Neural crest cell (in vitro differentiated cells): ENCODE data around the gene FBXO47. TPM values are rescaled to one million over a fixed set of nuclear protein-coding genes. Genes with fewer than 3 reads are reported as not detected.

Experiments
- DNase-seq: peaks from one replicate; pipeline ENCODE4 v3.0.0; 2021; ENCODE audit warnings: low read depth, mixed read lengths, low spot score
- H3K27ac Mint-ChIP-seq: one replicate; pipeline ENCODE4 v1.8.0; 2021; ENCODE audit warnings: mild to moderate bottlenecking, mixed read lengths; ENCODE audit not compliant: unreplicated experiment
- H3K27me3 Mint-ChIP-seq: 2 replicates; pipeline ENCODE4 v1.8.0; 2021; ENCODE audit warnings: low read depth, mild to moderate bottlenecking, mixed read lengths
- H3K36me3 Mint-ChIP-seq: 2 replicates; pipeline ENCODE4 v1.8.0; 2021; ENCODE audit warnings: low read depth, mild to moderate bottlenecking, mixed read lengths
- H3K4me1 Mint-ChIP-seq: 2 replicates; pipeline ENCODE4 v1.8.0; 2021; ENCODE audit warnings: mixed read lengths
- H3K4me3 Mint-ChIP-seq: one replicate; pipeline ENCODE4 v1.8.0; 2021; ENCODE audit warnings: mild to moderate bottlenecking, mixed read lengths
- H3K9me3 Mint-ChIP-seq: 2 replicates; pipeline ENCODE4 v1.8.0; 2021; ENCODE audit warnings: mixed read lengths
- total RNA-seq: library from RNA; stranded (reverse); gene quantifications from 2 replicates; pipeline ENCODE4 v1.2.1, GENCODE V29; 2021
- TF ChIP-seq, protein P1 (sequence below): fragments of 200-600 bp; sonication (generic); conservative IDR thresholded peaks from 2 replicates; pipeline ENCODE4 v1.5.0; 2021; ENCODE audit warnings: antibody characterized with exemption, mild to moderate bottlenecking

The FBXO47 gene
- total RNA-seq, 1 donor from 2014 or later = not detected

DNA sequence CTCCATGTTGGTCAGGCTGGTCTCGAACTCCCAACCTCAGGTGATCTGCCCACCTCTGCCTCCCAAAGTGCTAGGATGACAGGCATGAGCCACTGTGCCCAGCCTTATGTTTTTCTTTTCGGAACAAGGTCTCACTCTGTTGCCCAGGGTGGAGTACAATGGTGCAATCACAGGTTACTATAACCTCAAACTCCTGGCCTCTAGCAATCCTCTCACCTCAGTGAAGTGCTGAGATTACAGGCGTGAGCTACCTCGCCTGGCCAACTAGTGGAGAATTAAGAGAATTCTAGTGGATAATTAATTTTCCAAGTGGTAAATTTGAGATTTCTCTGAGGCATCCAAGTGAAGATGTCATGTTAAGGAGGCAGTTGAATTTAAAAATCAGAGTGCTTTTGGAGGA lies 2.9 kb upstream of the FBXO47 start:
- H3K9me3 Mint-ChIP-seq = peaks cover 5% of the 10 kb centered on the region
- no peak overlapping the region for H3K27ac Mint-ChIP-seq
- no peak overlapping the region for H3K4me3 Mint-ChIP-seq
- H3K4me1 Mint-ChIP-seq = peaks cover 7% of the 10 kb centered on the region
- TF ChIP-seq, protein P1, sequence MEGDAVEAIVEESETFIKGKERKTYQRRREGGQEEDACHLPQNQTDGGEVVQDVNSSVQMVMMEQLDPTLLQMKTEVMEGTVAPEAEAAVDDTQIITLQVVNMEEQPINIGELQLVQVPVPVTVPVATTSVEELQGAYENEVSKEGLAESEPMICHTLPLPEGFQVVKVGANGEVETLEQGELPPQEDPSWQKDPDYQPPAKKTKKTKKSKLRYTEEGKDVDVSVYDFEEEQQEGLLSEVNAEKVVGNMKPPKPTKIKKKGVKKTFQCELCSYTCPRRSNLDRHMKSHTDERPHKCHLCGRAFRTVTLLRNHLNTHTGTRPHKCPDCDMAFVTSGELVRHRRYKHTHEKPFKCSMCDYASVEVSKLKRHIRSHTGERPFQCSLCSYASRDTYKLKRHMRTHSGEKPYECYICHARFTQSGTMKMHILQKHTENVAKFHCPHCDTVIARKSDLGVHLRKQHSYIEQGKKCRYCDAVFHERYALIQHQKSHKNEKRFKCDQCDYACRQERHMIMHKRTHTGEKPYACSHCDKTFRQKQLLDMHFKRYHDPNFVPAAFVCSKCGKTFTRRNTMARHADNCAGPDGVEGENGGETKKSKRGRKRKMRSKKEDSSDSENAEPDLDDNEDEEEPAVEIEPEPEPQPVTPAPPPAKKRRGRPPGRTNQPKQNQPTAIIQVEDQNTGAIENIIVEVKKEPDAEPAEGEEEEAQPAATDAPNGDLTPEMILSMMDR = no peak
- H3K36me3 Mint-ChIP-seq = peaks cover 2% of the 10 kb centered on the region
- H3K27me3 Mint-ChIP-seq = no peaks in the 10 kb centered on the region
- no peak for DNase-seq

DNA sequence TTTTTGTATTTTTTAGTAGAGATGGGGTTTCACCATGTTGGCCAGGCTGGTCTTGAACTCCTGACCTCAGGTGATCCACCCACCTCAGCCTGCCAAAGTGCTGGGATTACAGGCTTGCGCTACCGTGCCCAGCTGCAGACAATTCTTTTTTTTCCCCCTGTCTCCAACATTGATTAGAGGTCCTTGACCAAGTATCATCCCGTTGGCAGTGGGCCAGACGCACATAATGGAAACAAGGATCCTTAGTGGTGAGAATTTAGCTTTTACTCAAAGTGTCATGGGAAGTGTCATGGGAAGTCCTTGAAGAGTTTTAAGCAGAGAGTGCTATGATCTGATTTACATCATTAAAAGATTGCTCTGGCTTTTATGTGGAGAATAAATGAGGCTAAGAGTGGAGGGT lies 2.1 kb upstream of the FBXO47 start:
- H3K9me3 Mint-ChIP-seq = peaks cover 5% of the 10 kb centered on the region
- no peak for DNase-seq
- peaks cover 7% of the 10 kb centered on the region for H3K4me1 Mint-ChIP-seq
- no peak overlapping the region for H3K4me3 Mint-ChIP-seq
- TF ChIP-seq, protein P1 = no peak
- H3K27ac Mint-ChIP-seq = no peak overlapping the region
- peaks cover 2% of the 10 kb centered on the region for H3K36me3 Mint-ChIP-seq
- H3K27me3 Mint-ChIP-seq = no peaks in the 10 kb centered on the region

DNA sequence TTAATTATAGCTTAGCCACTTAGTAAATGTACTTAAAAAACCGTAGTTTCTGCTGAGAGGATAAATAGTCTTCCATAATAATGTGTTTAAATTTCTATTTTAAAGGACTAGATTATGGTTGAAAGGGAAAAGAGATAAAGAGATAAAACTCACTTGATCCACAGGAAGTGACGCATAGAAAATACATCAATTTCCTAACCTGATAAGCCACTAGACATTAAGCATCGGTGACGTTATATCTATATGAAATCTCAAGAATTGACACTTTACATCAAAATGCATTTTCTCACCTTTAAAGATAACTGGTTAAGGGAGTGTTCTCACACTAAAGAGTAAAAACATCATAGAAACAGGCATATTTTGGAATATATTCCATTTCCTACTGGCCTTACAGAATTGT lies 5.8 kb downstream of the FBXO47 start:
- H3K4me3 Mint-ChIP-seq = no peak overlapping the region
- DNase-seq = no peak
- H3K9me3 Mint-ChIP-seq = no peaks in the 10 kb centered on the region
- no peaks in the 10 kb centered on the region for H3K4me1 Mint-ChIP-seq
- no peaks in the 10 kb centered on the region for H3K36me3 Mint-ChIP-seq
- TF ChIP-seq, protein P1 = no peak
- H3K27ac Mint-ChIP-seq = no peak overlapping the region
- no peaks in the 10 kb centered on the region for H3K27me3 Mint-ChIP-seq

DNA sequence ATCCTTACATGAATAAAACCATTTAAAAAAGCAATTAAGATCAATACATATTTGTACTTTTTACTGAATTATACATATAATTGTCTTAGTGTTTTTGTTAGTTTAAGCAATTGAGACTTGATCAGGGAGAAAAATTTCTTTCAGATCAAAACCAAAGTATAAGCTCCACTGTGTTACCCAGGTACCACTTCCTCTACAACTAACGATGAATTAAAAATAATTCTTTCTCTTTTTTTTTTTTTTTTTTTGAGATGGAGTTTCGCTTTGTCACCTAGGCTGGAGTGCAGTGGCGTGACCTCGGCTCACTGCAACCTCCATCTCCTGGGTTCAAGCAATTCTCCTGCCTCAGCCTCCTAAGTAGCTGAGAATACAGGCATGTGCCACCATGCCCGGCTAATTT lies 6.8 kb downstream of the FBXO47 start:
- Mint-ChIP-seq H3K4me3 (no peak overlapping the region), H3K36me3 (no peaks in the 10 kb centered on the region), H3K9me3 (no peaks in the 10 kb centered on the region), H3K27me3 (no peaks in the 10 kb centered on the region), H3K4me1 (no peaks in the 10 kb centered on the region), H3K27ac (no peak overlapping the region)
- DNase-seq = no peak
- TF ChIP-seq, protein P1 = no peak

DNA sequence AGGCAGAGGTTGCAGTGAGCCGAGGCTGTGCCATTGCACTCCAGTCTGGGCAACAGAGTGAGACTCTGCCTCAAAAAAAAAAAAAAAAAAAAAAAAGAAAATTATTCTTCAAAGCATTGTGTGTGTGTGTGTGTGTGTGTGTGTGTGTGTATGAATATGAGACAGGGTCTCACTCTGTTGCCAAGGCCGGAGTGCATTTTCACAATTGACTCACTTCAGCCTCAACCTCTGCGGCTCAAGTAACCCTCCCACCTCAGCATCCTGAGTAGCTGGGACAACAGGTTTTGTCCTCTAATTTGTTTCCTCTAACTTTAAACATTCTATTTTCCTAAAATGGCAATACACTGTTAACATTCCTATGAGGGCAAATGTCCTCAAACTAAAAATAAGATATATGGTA lies 7.7 kb downstream of the FBXO47 start:
- Mint-ChIP-seq H3K4me1 (no peaks in the 10 kb centered on the region), H3K9me3 (no peaks in the 10 kb centered on the region), H3K27me3 (no peaks in the 10 kb centered on the region), H3K27ac (no peak overlapping the region), H3K36me3 (no peaks in the 10 kb centered on the region), H3K4me3 (no peak overlapping the region)
- DNase-seq = no peak
- TF ChIP-seq, protein P1 = no peak

DNA sequence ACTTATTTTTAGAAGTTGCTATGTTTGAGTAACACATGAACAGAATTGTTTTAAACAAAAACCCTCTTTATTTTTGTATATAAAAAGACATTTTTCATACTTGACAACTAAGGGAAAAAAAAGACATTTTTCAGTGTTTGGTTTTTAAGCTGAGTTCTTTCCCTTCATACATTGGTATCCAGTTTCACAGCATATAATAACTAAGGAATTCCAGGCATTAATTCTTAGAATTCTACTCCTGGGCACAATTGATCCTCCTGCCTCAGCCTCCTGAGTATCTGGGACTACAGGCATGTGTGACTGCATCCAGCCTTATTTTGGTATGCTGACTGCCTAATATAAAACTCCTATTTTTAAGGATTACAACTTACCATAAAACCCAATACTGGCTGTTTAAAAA lies 8.4 kb downstream of the FBXO47 start:
- no peaks in the 10 kb centered on the region for H3K4me1 Mint-ChIP-seq
- H3K4me3 Mint-ChIP-seq = no peak overlapping the region
- TF ChIP-seq, protein P1 = no peak
- H3K36me3 Mint-ChIP-seq = no peaks in the 10 kb centered on the region
- H3K27ac Mint-ChIP-seq = no peak overlapping the region
- H3K27me3 Mint-ChIP-seq = no peaks in the 10 kb centered on the region
- no peak for DNase-seq
- no peaks in the 10 kb centered on the region for H3K9me3 Mint-ChIP-seq
